Esophagus muscularis mucosa (tissue), 4 donors: ENCODE measurements around the gene UNC5B. TPM values are rescaled to one million over a fixed set of nuclear protein-coding genes. Genes with fewer than 3 reads are reported as not detected.

ENCODE experiments used
- DNase-seq: peaks from one replicate; pipeline ENCODE4 v3.0.0-alpha.2; 2017; ENCODE audit errors: extremely low spot score
- H3K27ac ChIP-seq, 4 donors: fragments of 200-600 bp; sonication (generic); replicated peaks in 1 of 4; 1 replicate in 3 of 4; 2 replicates in 1 of 4; pipeline ENCODE4 v1.5.1; 2016 to 2019; ENCODE audit warnings: mild to moderate bottlenecking in 1 of 4
- H3K27me3 ChIP-seq, 4 donors: fragments of 200-600 bp; sonication (generic); one replicate each; pipeline versions ENCODE4 v1.5.1 to v1.6.0; 2016 to 2019
- H3K36me3 ChIP-seq, 4 donors: fragments of 200-600 bp; sonication (generic); one replicate each; pipeline ENCODE4 v1.5.1; 2016 to 2019
- H3K4me1 ChIP-seq, 4 donors: fragments of 200-600 bp; sonication (generic); one replicate each; pipeline ENCODE4 v1.5.1; 2016 to 2019
- H3K4me3 ChIP-seq, 4 donors: fragments of 200-600 bp; sonication (generic); 1 replicate in 2 of 4; 2 replicates in 2 of 4; pipeline ENCODE4 v1.5.1; 2016 to 2019; ENCODE audit warnings: mild to moderate bottlenecking in 4 of 4, moderate library complexity in 1 of 4
- H3K9me3 ChIP-seq, 4 donors: fragments of 200-600 bp; sonication (generic); 1 replicate in 3 of 4; 2 replicates in 1 of 4; pipeline ENCODE4 v1.5.1; 2016 to 2019
- EP300 ChIP-seq: sonication (generic); formaldehyde crosslinking; IDR thresholded peaks from one replicate; pipeline ENCODE4 v1.6.1; 2017; ENCODE audit warnings: antibody characterized with exemption
- POLR2A ChIP-seq: fragments of 450-650 bp; IDR thresholded peaks from one replicate; pipeline ENCODE4 v1.6.1; 2017; ENCODE audit warnings: antibody characterized with exemption, moderate library complexity, mild to moderate bottlenecking, low read depth
- POLR2AphosphoS5 ChIP-seq, 2 donors: sonication (generic); formaldehyde crosslinking; IDR thresholded peaks; one replicate each; pipeline ENCODE4 v1.6.1; 2017; ENCODE audit warnings: antibody characterized with exemption in 2 of 2
- WGBS: methylation state at CpG from one replicate; pipeline ENCODE4 v1.1.5; 2018; 5-methylcytosine and 5-hydroxymethylcytosine counted together
- intact Hi-C: fragments of 100-400 bp; cut with DNase I; formaldehyde crosslinking; loops from one replicate; pipeline ENCODE4 v1.15.1; 2023
- total RNA-seq, 4 donors: library from RNA; depleted of rRNA; stranded (reverse); fragments of >200 nt; gene quantifications; one replicate each; pipeline versions ENCODE4 v1.1.0 to v1.2.1, GENCODE V29; 2016
- TF ChIP-seq, protein P1 (sequence below), 3 experiments: fragments of 200-600 bp in 2 of 3; fragments of 450-650 bp in 1 of 3; sonication (generic) in 2 of 3; IDR thresholded peaks; one replicate each; pipeline ENCODE4 v1.5.1; 2017 to 2019; ENCODE audit warnings: antibody characterized with exemption in 3 of 3, mild to moderate bottlenecking in 2 of 3, moderate library complexity in 1 of 3

Gene UNC5B
- total RNA-seq, 4 donors from 2014 or later = 2.1 to 3.7 (median 2.8) TPM

DNA sequence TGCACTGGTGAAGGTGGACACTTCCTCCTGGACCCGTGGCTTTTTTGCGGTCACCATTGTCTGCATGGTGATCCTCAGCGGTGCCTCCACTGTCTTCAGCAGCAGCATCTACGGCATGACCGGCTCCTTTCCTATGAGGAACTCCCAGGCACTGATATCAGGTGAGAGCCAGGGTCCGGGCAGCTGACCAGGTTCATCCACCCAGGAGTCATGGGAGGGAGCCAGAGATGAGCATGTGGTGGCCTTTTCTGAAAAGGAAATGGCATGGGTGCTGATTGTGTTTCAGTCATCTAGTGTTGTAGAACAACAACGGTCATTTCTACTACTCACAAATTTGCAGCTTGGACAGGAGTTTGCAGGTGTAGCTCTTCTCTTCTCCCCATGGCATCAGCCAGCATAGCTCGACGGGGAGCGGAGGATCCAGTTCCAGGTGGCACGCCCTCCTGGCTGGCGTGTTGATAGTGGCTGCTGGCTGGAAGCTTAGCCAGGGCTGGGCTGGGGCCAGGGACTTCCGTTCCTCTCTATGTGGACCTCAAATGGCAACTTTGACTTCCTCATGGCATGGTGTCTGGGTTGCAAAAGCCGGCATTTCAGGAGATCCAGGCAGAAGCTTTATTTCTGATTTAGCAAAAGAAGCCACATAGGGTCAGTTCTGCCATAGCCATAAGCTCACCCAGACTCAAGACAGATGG lies 139.4 kb downstream of the UNC5B start:
- intact Hi-C loops = no loop called here
- TF ChIP-seq, protein P1, sequence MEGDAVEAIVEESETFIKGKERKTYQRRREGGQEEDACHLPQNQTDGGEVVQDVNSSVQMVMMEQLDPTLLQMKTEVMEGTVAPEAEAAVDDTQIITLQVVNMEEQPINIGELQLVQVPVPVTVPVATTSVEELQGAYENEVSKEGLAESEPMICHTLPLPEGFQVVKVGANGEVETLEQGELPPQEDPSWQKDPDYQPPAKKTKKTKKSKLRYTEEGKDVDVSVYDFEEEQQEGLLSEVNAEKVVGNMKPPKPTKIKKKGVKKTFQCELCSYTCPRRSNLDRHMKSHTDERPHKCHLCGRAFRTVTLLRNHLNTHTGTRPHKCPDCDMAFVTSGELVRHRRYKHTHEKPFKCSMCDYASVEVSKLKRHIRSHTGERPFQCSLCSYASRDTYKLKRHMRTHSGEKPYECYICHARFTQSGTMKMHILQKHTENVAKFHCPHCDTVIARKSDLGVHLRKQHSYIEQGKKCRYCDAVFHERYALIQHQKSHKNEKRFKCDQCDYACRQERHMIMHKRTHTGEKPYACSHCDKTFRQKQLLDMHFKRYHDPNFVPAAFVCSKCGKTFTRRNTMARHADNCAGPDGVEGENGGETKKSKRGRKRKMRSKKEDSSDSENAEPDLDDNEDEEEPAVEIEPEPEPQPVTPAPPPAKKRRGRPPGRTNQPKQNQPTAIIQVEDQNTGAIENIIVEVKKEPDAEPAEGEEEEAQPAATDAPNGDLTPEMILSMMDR (IDR thresholded peaks at IDR 0.05) = no peak
- TF ChIP-seq POLR2A = no peak
- no peak for TF ChIP-seq POLR2AphosphoS5 (IDR thresholded peaks at IDR 0.05)
- no peak for TF ChIP-seq EP300
- Histone ChIP-seq H3K36me3 (peaks cover 6 to 64% (median 15%) of the 10 kb centered on the region in 4 donors), H3K4me1 (no peaks in the 10 kb centered on the region), H3K27me3 (no peaks in the 10 kb centered on the region), H3K9me3 (no peaks in the 10 kb centered on the region), H3K27ac (no peak overlapping the region), H3K4me3 (no peak overlapping the region)
- 91% methylated on average over 12 of the region's 14 CpGs for WGBS
- no peak for DNase-seq

Other genes starting within 250 kb of the UNC5B start
- 1 to 10 TPM; 4.0 to 6.9 (median 5.0) TPM for gene SLC29A3, start 106.7 kb downstream of the UNC5B start, total RNA-seq
- gene CDH23, start 184.3 kb downstream of the UNC5B start, total RNA-seq = 10 to 100 TPM; 14.4 to 29.6 (median 19.7) TPM